UCSD-AML1 (cell line): ENCODE measurements around the gene ZNF319.

Source experiments
- DNase-seq: peaks from one replicate; lab custom pipeline; 2025; ENCODE audit not compliant: unreplicated experiment; lab: John Stamatoyannopoulos, UW

ZNF319 gene

GRCh38 chr16:58037365-58038057 lies 37.0 kb upstream of the ZNF319 start:
- no peak for DNase-seq

GRCh38 chr16:58036943-58037342 lies 36.5 kb upstream of the ZNF319 start:
- no peak for DNase-seq

- no peak for DNase-seq
Observed at GRCh38 chr16:58035356-58036170, 35.1 kb upstream of the ZNF319 start.

GRCh38 chr16:58034774-58035173 lies 34.3 kb upstream of the ZNF319 start:
- no peak for DNase-seq

- DNase-seq, result no peak
Observed at GRCh38 chr16:58034128-58034685, 33.7 kb upstream of the ZNF319 start.

GRCh38 chr16:58032710-58033293 lies 32.3 kb upstream of the ZNF319 start:
- DNase-seq, result no peak

- peak; percentile 57 for DNase-seq
Observed at GRCh38 chr16:58031016-58031800, 30.7 kb upstream of the ZNF319 start.

GRCh38 chr16:58030136-58030840 lies 29.8 kb upstream of the ZNF319 start:
- no peak for DNase-seq

- no peak for DNase-seq
Observed at GRCh38 chr16:58029410-58029809, 28.9 kb upstream of the ZNF319 start.

GRCh38 chr16:58028541-58029070 lies 28.1 kb upstream of the ZNF319 start:
- DNase-seq, result peak; percentile 59

- DNase-seq, result no peak
Observed at GRCh38 chr16:58027916-58028455, 27.5 kb upstream of the ZNF319 start.

- DNase-seq, result no peak
Observed at GRCh38 chr16:58027161-58027915, 26.9 kb upstream of the ZNF319 start.

- peak; percentile 59 for DNase-seq
Observed at GRCh38 chr16:58026705-58027160, 26.3 kb upstream of the ZNF319 start.

- peak; percentile 59 for DNase-seq
Observed at GRCh38 chr16:58026139-58026704, 25.8 kb upstream of the ZNF319 start.

- DNase-seq, result peak; percentile 78
Observed at GRCh38 chr16:58025351-58026138, 25.1 kb upstream of the ZNF319 start, which contains the start of gene MMP15. MMP15 (plus strand) TSS chr16:58025754; CDS start chr16:58026351, 597 bp downstream.

- no peak for DNase-seq
Observed at GRCh38 chr16:58024486-58025350, 24.2 kb upstream of the ZNF319 start.
